Left lobe of liver (tissue), 2 donors: Measurements from ENCODE around the gene SLC25A43. TPM values are rescaled to one million over a fixed set of nuclear protein-coding genes. Genes with fewer than 3 reads are reported as not detected.
"Not testable (repeated sequence)": the region's sequence is repeated elsewhere in the genome, so short reads cannot be mapped to it uniquely, and the experiment has no call there.

Source experiments
- ATAC-seq: fragments of 200-7000 bp; cut with Tn5 transposase; one replicate; pipeline ENCODE4 v1.9.1; 2020; ENCODE audit warnings: mild to moderate bottlenecking, moderate library complexity
- DNase-seq: peaks from one replicate; pipeline ENCODE4 v3.0.0-alpha.2; 2020; ENCODE audit warnings: low spot score
- total RNA-seq: library from RNA; stranded (reverse); gene quantifications from one replicate; pipeline ENCODE4 v1.2.1, GENCODE V29; 2021
- donor health status: DM: no; HTN: no; CAD: no; lungs with moderate emphysema.
- donor health status: DM: no; HTN: yes; CAD: no.

Gene SLC25A43
- 7.3 TPM for total RNA-seq

GRCh38 chrX:119398974-119399771, at the start of gene SLC25A43:
Gene SLC25A43 (plus strand): TSS chrX:119399336. CDS start chrX:119399404, 68 bp downstream.
- ATAC-seq (peak; percentile 94), DNase-seq (peak; percentile 59)

DNA sequence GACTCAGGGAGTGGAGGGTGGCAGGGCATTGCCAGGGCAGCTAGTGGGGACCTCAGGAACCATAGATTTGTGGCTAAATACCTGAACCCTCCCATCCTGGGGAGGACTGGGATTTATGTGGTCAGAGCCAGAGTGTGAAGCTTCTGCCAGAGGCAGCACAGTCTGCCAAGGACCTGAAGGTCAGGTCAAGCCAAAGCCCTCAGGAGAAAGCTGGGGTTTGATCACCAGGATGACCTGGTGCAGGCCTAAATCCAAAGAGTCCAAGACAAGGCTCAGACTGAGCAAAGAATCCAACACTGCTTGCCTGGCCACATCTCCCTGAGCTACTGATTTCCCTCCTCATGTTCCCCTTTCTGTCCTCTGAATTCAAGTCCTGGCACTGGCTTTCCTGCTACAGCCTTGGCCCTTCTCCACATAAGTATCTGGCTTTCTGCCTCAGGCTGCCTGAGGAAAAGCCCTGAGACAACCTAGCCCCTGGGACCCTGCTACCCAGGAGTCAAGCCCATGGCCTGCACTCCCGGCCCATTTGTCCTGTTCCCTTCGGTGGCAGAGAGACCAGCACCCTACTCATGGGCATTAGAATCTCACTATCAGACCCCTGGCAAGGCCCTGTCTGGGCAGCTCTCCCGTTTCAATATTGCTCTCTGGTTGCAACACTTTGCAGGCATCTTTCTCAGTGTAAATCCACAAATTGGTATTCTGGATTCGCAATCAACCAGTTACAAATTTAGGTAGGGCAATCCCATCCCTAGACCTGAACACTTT, 39.3 kb upstream of the SLC25A43 start:
- ATAC-seq (peak; percentile 88), DNase-seq (peak; percentile 55)

DNA sequence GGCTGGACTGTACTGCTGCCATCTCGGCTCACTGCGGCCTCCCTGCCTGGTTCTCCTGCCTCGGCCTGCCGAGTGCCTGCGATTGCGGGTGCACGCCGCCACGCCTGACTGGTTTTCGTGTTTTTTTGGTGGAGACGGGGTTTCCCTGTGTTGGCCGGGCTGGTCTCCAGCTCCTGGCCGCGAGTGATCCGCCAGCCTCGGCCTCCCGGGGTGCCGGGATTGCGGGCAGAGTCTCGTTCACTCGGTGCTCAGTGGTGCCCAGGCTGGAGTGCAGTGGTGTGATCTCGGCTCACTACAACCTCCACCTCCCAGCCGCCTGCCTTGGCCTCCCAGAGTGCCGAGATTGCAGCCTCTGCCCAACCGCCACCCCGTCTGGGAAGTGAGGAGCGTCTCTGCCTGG, 37.7 kb upstream of the SLC25A43 start:
- ATAC-seq, DNase-seq: not testable (repeated sequence)

GRCh38 chrX:119362074-119362473, 37.1 kb upstream of the SLC25A43 start:
- ATAC-seq, DNase-seq: not testable (repeated sequence)

DNA sequence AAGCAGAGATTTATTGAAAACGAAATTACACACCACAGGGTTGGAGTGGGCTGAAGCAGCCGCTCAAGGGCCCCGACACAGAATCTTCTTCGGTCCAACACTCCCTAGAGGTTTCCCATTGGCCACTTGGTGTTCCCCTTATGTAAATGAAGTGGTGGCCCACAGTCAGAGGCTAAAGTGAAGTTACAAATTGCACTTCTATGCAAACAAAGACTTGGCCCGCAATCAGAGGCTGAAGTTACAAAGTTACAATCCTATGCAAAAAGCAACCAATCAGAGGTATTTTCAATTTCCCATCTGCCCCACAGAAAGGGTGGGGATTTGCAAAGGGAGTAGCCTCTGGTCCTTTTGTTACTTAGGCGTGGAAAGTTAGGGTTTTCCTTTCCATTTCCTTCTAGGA, 35.7 kb upstream of the SLC25A43 start:
- DNase-seq, result peak; percentile 44

GRCh38 chrX:119371861-119372260, 27.3 kb upstream of the SLC25A43 start:
- not testable (repeated sequence) for ATAC-seq, DNase-seq

More for the DNA sequence above, 35.7 kb upstream of the SLC25A43 start:
- peak; percentile 55 for ATAC-seq

GRCh38 chrX:119374736-119375135, 24.4 kb upstream of the SLC25A43 start:
- DNase-seq, result no peak
- ATAC-seq, result no peak

- ATAC-seq (no peak), DNase-seq (no peak)
Observed at GRCh38 chrX:119375561-119375960, 23.6 kb upstream of the SLC25A43 start.

DNA sequence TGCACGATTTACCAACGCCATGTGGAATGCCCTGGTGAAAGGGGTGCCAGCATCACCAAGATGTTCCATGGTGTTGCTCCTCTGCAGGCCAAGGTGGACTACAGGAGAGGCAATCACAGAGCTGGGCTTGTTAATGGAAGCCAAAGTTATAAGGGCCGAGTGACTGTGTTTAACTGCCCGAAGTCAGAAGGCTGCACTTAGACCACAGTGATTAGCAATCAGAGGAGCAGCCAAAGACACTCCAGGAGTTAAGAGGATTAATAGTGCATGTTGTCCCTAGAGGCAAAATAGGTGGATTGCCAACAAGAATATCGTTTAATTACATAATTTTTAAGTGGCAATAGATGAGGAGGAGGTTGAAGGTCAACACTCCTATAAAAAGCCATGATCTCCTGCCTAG, 22.8 kb upstream of the SLC25A43 start:
- no peak for DNase-seq

GRCh38 chrX:119381349-119381944, 17.7 kb upstream of the SLC25A43 start:
- DNase-seq, result no peak

More for the DNA sequence above, 22.8 kb upstream of the SLC25A43 start:
- ATAC-seq, result no peak

GRCh38 chrX:119382606-119383005, 16.5 kb upstream of the SLC25A43 start:
- DNase-seq (no peak), ATAC-seq (no peak)

More at GRCh38 chrX:119381349-119381944, 17.7 kb upstream of the SLC25A43 start:
- no peak for ATAC-seq

- ATAC-seq, result not testable (repeated sequence)
Observed at GRCh38 chrX:119386685-119387084, 12.5 kb upstream of the SLC25A43 start.

GRCh38 chrX:119387426-119387825, 11.7 kb upstream of the SLC25A43 start:
- ATAC-seq, DNase-seq: not testable (repeated sequence)

More at GRCh38 chrX:119386685-119387084, 12.5 kb upstream of the SLC25A43 start:
- not testable (repeated sequence) for DNase-seq

DNA sequence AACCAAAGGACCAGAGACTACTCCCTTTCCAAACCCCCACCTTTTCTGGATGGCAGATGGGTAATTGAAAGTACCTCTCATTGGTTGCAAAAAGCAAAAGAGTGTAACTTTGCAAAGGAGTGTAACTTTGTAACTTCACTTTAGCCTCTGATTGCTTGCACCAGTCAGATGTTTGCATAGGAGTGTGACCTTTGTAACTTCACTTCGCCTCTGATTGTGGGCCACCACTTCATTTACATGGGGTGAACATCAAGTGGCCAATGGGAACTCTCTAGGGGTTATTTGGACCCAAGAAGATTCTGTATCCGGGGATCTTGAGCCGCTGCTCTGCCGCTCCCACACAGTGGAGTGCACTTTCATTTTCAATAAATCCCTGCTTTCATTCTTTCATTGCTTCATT, 9.9 kb upstream of the SLC25A43 start:
- DNase-seq (no peak), ATAC-seq (peak; percentile 80)

- ATAC-seq (peak; percentile 58), DNase-seq (no peak)
Observed at GRCh38 chrX:119389871-119390501, 9.2 kb upstream of the SLC25A43 start.

GRCh38 chrX:119391279-119391678, 7.9 kb upstream of the SLC25A43 start:
- DNase-seq (no peak), ATAC-seq (peak; percentile 76)

DNA sequence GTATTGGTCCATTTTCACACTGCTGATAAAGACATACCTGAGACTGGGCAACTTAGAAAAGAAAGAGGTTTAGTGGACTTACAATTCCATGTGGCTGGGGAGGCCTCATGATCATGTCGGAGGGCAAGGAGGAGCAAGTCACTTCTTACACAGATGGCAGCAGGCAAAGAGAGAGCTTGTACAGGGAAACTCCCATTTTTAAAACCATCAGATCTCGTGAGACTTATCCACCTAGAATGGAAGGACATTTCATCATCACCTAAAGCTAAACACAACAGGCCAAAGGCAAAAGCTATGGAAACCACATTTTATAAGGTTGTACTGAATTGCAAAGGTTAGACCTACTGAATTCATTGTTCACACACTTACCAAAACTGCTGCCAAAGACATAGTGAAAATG, 6.0 kb upstream of the SLC25A43 start:
- ATAC-seq, result no peak
- no peak for DNase-seq

GRCh38 chrX:119398587-119398973, 556 bp upstream of the SLC25A43 start:
- DNase-seq (no peak), ATAC-seq (peak; percentile 58)

DNA sequence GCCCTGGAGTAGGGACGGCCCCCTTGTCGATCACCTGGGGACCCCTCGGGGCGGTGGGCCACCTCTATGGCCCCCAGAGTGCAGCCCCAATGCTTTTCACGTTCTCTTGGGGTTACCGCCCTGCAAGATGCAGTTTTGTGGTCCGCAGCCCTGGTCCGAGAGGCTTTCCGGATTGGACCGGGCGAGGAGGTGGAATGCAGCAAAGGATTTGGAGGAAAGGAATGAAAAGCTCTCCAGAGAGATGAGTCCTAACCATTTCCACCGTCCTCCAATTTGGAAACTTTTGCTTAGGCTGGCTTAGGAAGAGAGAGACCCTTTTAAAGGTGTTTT, 601 bp downstream of the SLC25A43 start:
- peak; percentile 21 for ATAC-seq
- DNase-seq, result no peak

GRCh38 chrX:119401569-119401968, 2.4 kb downstream of the SLC25A43 start:
- no peak for ATAC-seq
- DNase-seq, result no peak

GRCh38 chrX:119402588-119402987, 3.5 kb downstream of the SLC25A43 start:
- DNase-seq, result no peak
- ATAC-seq, result no peak
